ENCODE results near the gene SPRYD3.
"Not testable (repeated sequence)": the region's sequence is repeated elsewhere in the genome, so short reads cannot be mapped to it uniquely, and the experiment has no call there.

SPRYD3 gene

GRCh38 chr12:53051881-53052412, 27.2 kb downstream of the SPRYD3 start:
- no peak for DNase-seq (ENCODE audit: low read depth in 2 of 2)

- DNase-seq (ENCODE audit: low read depth in 2 of 2) = no peak
Measured at GRCh38 chr12:53051058-53051880, 27.9 kb downstream of the SPRYD3 start.

DNA sequence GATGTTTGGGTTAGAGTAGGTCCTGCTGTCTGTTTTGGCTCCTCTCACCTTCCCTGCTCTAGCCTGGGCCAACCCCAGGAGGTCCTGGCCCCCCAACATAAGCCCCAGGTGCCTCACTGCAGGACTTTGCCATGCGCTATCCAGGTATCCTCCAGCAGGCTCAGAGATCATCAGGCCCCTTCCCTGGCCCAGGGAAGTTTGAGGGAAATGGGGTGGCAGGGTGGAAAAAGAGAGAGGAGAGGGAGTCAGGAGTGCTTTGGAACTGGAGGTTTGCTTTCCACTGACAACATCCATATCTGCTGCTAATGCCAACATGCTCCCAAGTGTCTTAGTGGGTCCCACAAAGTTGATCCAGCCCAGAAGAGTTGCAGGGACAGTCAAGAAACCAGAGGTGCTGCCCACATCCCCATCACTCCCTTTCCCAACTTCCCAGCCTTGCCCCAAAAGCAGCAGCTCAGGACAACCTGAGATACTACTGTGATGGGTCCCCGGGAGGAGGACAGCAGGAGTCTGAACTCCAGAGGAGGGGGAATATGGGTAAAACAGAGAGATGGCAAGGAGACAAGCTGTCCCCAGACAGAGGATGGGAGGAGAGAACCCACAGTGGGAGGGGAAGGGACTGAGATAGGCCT, 28.6 kb downstream of the SPRYD3 start:
- DNase-seq (ENCODE audit: low read depth in 2 of 2) = no peak

- DNase-seq (ENCODE audit: low read depth in 2 of 2) = no peak
Measured at GRCh38 chr12:53049571-53050318, 29.4 kb downstream of the SPRYD3 start, which contains the start of gene TNS2. Gene TNS2 (plus strand): TSS chr12:53050065. CDS start chr12:53050186, 121 bp downstream.

GRCh38 chr12:53048780-53049401, 30.3 kb downstream of the SPRYD3 start:
- DNase-seq (ENCODE audit: low read depth in 2 of 2) = no peak

GRCh38 chr12:53048033-53048779, 31.0 kb downstream of the SPRYD3 start:
- no peak for DNase-seq (ENCODE audit: low read depth in 2 of 2)

GRCh38 chr12:53047221-53048032, 31.8 kb downstream of the SPRYD3 start:
- peak in 1 of 2 experiments; percentile 48 for DNase-seq (ENCODE audit: low read depth in 2 of 2)

- DNase-seq (ENCODE audit: low read depth in 2 of 2) = peak in 1 of 2 experiments; percentile 31
Measured at GRCh38 chr12:53046655-53047220, 32.5 kb downstream of the SPRYD3 start.

DNA sequence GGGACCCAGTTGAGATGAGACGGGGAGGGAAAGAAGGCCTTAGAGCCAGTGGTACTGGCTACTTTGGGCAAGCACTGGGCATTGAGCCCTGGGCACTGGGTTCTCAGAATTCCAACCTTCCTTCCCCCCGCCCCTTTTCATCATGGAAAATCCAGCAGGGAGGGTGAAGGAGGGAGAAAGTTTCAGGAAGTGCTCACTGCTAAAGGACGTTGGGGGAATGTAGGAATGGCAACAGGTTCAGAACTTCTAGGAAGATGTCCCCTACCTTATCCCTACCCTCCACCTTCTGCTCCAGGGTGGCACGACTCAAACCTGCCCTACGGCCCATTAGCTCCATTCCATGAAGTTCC, 33.5 kb downstream of the SPRYD3 start:
- no peak for DNase-seq (ENCODE audit: low read depth in 2 of 2)

GRCh38 chr12:53044896-53045695, 34.1 kb downstream of the SPRYD3 start:
- no peak for DNase-seq (ENCODE audit: low read depth in 2 of 2)

DNA sequence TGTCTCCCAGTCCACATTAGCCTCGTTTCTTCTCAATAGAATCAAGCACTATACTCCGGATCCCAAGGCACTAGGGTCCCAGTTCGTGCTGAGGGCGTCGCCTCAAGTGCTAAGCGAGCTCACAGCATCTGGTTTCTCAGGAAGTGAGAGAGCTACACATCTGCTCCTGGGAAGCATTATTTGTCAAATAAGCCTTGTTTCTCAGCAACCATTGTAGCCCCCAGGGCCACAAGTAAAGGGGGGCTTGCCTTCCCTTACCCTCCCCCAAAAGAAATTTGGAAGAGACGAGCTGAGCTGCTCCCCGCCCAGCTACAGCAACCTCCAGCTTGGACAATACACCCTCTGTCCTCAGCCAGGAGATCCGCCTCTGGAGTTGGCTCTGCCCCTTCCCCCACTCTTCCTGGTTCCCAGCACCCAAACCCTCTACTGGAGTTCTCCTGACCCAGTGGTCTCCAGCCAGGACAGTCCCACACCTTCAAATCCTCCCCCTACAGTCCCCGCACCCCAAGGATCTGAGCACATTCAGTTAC, 35.1 kb downstream of the SPRYD3 start:
- DNase-seq (ENCODE audit: low read depth in 2 of 2) = no peak

DNA sequence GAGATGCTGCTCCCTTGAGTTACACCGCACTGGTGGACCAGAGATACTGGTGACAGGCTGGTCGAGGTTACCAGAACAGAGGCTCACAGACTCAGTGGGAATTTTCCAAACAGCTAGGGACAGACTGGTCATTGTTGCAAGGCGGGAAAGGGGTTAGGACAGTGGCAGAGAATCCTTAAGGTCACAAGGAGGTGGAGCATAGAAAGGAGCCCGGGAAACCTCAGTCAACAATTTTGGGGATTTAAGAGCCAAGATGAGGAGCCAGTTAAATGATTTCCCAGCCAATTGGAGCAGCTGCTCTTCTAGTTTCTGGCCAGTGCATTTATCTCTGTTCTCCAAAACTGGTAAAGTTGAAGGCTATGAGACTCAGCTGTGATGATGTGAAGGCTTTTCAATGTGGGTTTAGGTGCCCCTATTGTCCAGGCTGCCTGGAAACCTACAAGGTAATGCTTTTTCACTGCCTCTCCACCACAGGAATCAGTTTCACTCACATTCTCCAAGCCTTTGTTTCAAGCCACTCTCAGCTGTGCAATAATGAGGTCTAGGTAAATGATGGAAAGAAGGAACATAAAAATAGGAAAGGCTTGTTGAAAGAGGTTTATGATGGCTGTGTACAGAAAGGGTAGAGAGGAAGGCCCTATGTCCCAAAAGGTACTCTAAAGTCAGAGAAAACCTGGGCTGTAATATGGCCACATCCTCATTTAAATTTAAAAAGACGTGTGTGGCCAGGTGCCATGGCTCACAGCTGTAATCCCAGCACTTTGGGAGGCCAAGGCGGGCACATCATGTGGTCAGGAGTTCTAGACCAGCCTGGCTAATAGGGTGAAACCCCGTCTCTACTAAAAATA, 36.4 kb downstream of the SPRYD3 start:
- no peak for DNase-seq (ENCODE audit: low read depth in 2 of 2)

DNA sequence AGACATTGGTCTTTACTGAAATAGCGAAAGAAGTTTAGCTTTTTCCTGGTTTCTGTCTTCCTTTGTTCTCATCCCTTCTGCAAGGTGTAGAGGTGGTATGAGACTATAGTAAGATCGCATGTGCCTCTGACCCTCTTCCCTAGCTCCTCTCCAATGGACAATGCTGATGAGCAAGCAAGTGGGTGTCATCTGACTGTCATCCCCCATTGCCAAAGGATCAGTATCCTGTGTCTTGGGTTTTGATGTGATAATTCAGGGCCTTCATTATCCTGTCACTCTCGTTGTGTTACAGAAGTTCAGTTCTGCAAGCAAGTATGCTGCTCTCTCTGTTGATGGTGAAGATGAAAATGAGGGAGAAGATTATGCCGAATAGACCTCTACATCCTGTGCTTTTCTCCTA, 39.3 kb downstream of the SPRYD3 start:
- no peak for DNase-seq (ENCODE audit: low read depth in 2 of 2)

- no peak for DNase-seq (ENCODE audit: low read depth in 2 of 2)
Measured at GRCh38 chr12:53036802-53037201, 42.4 kb downstream of the SPRYD3 start.

DNA sequence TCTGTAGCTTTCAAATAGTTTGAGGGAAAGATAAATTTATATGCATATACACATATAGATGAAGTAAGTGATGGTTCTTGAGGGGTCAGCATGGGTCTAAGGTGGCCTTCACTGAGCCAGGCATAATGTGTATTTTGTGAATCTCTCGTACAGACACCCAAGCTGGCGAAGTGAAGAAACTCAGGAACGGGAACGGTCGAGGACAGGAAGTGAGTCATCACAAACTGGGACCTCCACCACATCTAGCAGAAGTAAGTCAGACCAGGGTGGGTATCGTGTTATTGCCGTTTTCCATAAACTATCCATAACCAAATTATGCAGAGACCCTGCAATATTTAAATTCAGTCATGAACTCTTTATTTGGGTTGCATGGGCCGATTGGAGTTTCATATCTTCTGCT, 44.7 kb downstream of the SPRYD3 start:
- DNase-seq (ENCODE audit: low read depth in 2 of 2) = no peak

DNA sequence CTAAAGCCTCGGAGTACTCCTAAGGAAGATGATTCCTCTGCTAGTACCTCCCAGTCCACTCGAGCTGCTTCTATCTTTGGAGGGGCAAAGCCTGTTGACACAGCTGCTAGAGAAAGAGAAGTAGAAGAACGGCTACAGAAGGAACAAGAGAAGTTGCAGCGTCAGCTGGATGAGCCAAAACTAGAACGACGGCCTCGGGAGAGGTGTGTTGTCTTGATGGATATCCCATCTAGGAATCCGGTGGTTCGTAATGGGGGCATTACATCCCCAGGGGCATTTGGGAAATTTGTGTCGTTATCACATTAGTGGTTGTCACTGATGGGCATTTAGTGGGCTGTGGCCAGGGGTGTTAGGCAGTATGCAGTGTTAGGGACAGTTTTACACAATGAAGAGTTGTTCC, 45.4 kb downstream of the SPRYD3 start:
- not testable (repeated sequence) for DNase-seq (ENCODE audit: low read depth in 2 of 2)

- DNase-seq (ENCODE audit: low read depth in 2 of 2) = no peak
Measured at GRCh38 chr12:53031616-53032015, 47.6 kb downstream of the SPRYD3 start.

GRCh38 chr12:53027014-53027413, 52.2 kb downstream of the SPRYD3 start:
- DNase-seq (ENCODE audit: low read depth in 2 of 2) = not testable (repeated sequence)

Data from stimulated activated CD4-positive, alpha-beta T cell treated with anti-CD3 and anti-CD28 coated beads, Interleukin-12 subunit alpha, Interleukin-12 subunit beta, amount 100 ng/mL, for 24 hours (primary cell).